DMS53 treated with DMSO at 0.1 percent for 48 hours (cell line): Measurements from ENCODE around the gene FAM13C.
"Not testable (repeated sequence)": the region's sequence is repeated elsewhere in the genome, so short reads cannot be mapped to it uniquely, and the experiment has no call there.

ENCODE experiments used
- DNase-seq: peaks from one replicate; lab custom pipeline; 2025; ENCODE audit not compliant: unreplicated experiment; lab: John Stamatoyannopoulos, UW

Gene FAM13C

GRCh38 chr10:59279991-59280505 lies 82.3 kb downstream of the FAM13C start:
- no peak for DNase-seq

- DNase-seq = no peak
These were observed 82.9 kb downstream of the FAM13C start for GRCh38 chr10:59279476-59279875.

GRCh38 chr10:59276919-59277318 lies 85.4 kb downstream of the FAM13C start:
- DNase-seq = no peak

GRCh38 chr10:59276133-59276532 lies 86.2 kb downstream of the FAM13C start:
- DNase-seq = no peak

GRCh38 chr10:59273445-59273844 lies 88.9 kb downstream of the FAM13C start:
- no peak for DNase-seq

GRCh38 chr10:59272061-59272460 lies 90.3 kb downstream of the FAM13C start:
- DNase-seq = no peak

GRCh38 chr10:59271160-59271559 lies 91.2 kb downstream of the FAM13C start:
- no peak for DNase-seq

- DNase-seq = no peak
These were observed 91.9 kb downstream of the FAM13C start for GRCh38 chr10:59270492-59270891.

- DNase-seq = no peak
These were observed 92.7 kb downstream of the FAM13C start for GRCh38 chr10:59269651-59270050.

- DNase-seq = no peak
These were observed 93.9 kb downstream of the FAM13C start for GRCh38 chr10:59268460-59268859.

- DNase-seq = no peak
These were observed 96.0 kb downstream of the FAM13C start for GRCh38 chr10:59266321-59266720.

GRCh38 chr10:59265141-59265540 lies 97.2 kb downstream of the FAM13C start:
- no peak for DNase-seq

- DNase-seq = peak; percentile 82
These were observed 103.5 kb downstream of the FAM13C start for GRCh38 chr10:59258890-59259289.

- no peak for DNase-seq
These were observed 105.1 kb downstream of the FAM13C start for GRCh38 chr10:59257224-59257623.

- no peak for DNase-seq
These were observed 106.9 kb downstream of the FAM13C start for GRCh38 chr10:59255463-59255862.

GRCh38 chr10:59252491-59252890 lies 109.9 kb downstream of the FAM13C start:
- no peak for DNase-seq

- DNase-seq = no peak
These were observed 116.7 kb downstream of the FAM13C start for GRCh38 chr10:59245686-59246085.

GRCh38 chr10:59244871-59245270 lies 117.5 kb downstream of the FAM13C start:
- DNase-seq = no peak

GRCh38 chr10:59243611-59244195 lies 118.6 kb downstream of the FAM13C start:
- no peak for DNase-seq

- no peak for DNase-seq
These were observed 119.4 kb downstream of the FAM13C start for GRCh38 chr10:59242991-59243390.

GRCh38 chr10:59242057-59242456 lies 120.3 kb downstream of the FAM13C start:
- DNase-seq = no peak

- DNase-seq = peak; percentile 36
These were observed 121.7 kb downstream of the FAM13C start for GRCh38 chr10:59240582-59241183.

- DNase-seq = not testable (repeated sequence)
These were observed 123.2 kb downstream of the FAM13C start for GRCh38 chr10:59239108-59239507.
